Neural cell (in vitro differentiated cells): Measurements from ENCODE around the gene TMEM107. TPM values are rescaled to one million over a fixed set of nuclear protein-coding genes. Genes with fewer than 3 reads are reported as not detected.

Experiments used
- H2AFZ ChIP-seq: fragments of 200-600, 300-800 bp; sonication (generic), shearing (Covaris generic); 2 replicates; pipeline ENCODE4 v1.6.0; 2014; ENCODE audit warnings: low read depth, mild to moderate bottlenecking, antibody characterized with exemption, low read length, moderate library complexity
- H3F3A ChIP-seq: fragments of 200-600 bp; shearing (Covaris generic); 2 replicates; pipeline ENCODE4 v1.6.1; 2016; ENCODE audit warnings: mild to moderate bottlenecking, moderate library complexity, mixed read lengths, antibody characterized with exemption, low read length; ENCODE audit not compliant: insufficient read depth, poor library complexity, severe bottlenecking
- H3K27ac ChIP-seq: fragments of 200-600, 300-800 bp; sonication (generic), shearing (Covaris generic); 2 replicates; pipeline ENCODE4 v1.5.1; 2014; ENCODE audit warnings: mild to moderate bottlenecking, low read length, moderate library complexity
- H3K27me3 ChIP-seq: fragments of 300-800, 200-600 bp; sonication (generic), shearing (Covaris generic); 2 replicates; pipeline ENCODE4 v1.6.0; 2014; ENCODE audit warnings: mild to moderate bottlenecking, low read depth, low read length, moderate library complexity; ENCODE audit not compliant: insufficient read depth
- H3K36me3 ChIP-seq: fragments of 300-800, 200-600 bp; sonication (generic), shearing (Covaris generic); 2 replicates; pipeline ENCODE4 v1.5.1; 2014; ENCODE audit warnings: mild to moderate bottlenecking, antibody characterized with exemption, low read length, moderate library complexity; ENCODE audit not compliant: insufficient read depth
- H3K4me2 ChIP-seq: fragments of 300-800, 200-600 bp; sonication (generic), shearing (Covaris generic); 2 replicates; pipeline ENCODE4 v1.6.0; 2014; ENCODE audit warnings: mild to moderate bottlenecking, low read length
- H3K4me3 ChIP-seq: fragments of 300-800, 200-600 bp; sonication (generic), shearing (Covaris generic); 2 replicates; pipeline ENCODE4 v1.5.1; 2014; ENCODE audit warnings: mild to moderate bottlenecking, low read length, moderate library complexity
- H3K79me2 ChIP-seq: fragments of 200-600 bp; shearing (Covaris generic); replicated peaks from 2 replicates; pipeline ENCODE4 v1.6.0; 2014; ENCODE audit warnings: mild to moderate bottlenecking, low read length, moderate library complexity; ENCODE audit not compliant: insufficient read depth
- H3K9ac ChIP-seq: fragments of 300-800, 200-600 bp; sonication (generic), shearing (Covaris generic); 2 replicates; pipeline ENCODE4 v1.6.1; 2016; ENCODE audit warnings: mild to moderate bottlenecking, low read length, mixed read lengths
- H3K9me2 ChIP-seq: fragments of 200-600 bp; shearing (Covaris generic); 2 replicates; pipeline ENCODE4 v1.6.1; 2016; ENCODE audit warnings: mild to moderate bottlenecking, low read length, mixed read lengths; ENCODE audit not compliant: insufficient read depth
- H3K9me3 ChIP-seq: fragments of 200-600, 300-800 bp; sonication (generic), shearing (Covaris generic); 2 replicates; pipeline ENCODE4 v1.6.1; 2016; ENCODE audit warnings: mild to moderate bottlenecking, mixed run types, low read length, moderate library complexity, mixed read lengths
- H4K20me1 ChIP-seq: fragments of 200-600 bp; shearing (Covaris generic); 2 replicates; pipeline ENCODE4 v1.6.1; 2016; ENCODE audit warnings: mild to moderate bottlenecking, mixed run types; ENCODE audit not compliant: insufficient read depth
- EP300 ChIP-seq: fragments of 450-650 bp; conservative IDR thresholded peaks from 2 replicates; pipeline ENCODE4 v1.6.1; 2014; ENCODE audit warnings: antibody characterized with exemption, mild to moderate bottlenecking, moderate library complexity; ENCODE audit not compliant: poor library complexity, severe bottlenecking
- EZH2 ChIP-seq: fragments of 200-600, 300-800 bp; shearing (Covaris generic), sonication (generic); IDR thresholded peaks from 2 replicates; pipeline ENCODE4 v1.6.1; 2014; ENCODE audit warnings: antibody characterized with exemption, low read length, borderline replicate concordance, mild to moderate bottlenecking; ENCODE audit not compliant: insufficient read depth, poor library complexity, severe bottlenecking
- MXI1 ChIP-seq: fragments of 450-650 bp; conservative IDR thresholded peaks from 2 replicates; pipeline ENCODE4 v1.6.1; 2014; ENCODE audit warnings: antibody characterized with exemption, mild to moderate bottlenecking; ENCODE audit not compliant: poor library complexity, severe bottlenecking
- POLR2AphosphoS5 ChIP-seq: IDR thresholded peaks from 2 replicates; pipeline ENCODE4 v1.6.1; 2012
- RAD21 ChIP-seq: fragments of 450-650 bp; conservative IDR thresholded peaks from 2 replicates; pipeline ENCODE4 v1.6.1; 2014; ENCODE audit warnings: antibody characterized with exemption, mild to moderate bottlenecking, moderate library complexity
- REST ChIP-seq: IDR thresholded peaks from 2 replicates; pipeline ENCODE4 v1.6.1; 2012; ENCODE audit warnings: borderline replicate concordance
- SMC3 ChIP-seq: fragments of 450-650 bp; conservative IDR thresholded peaks from 2 replicates; pipeline ENCODE4 v1.6.1; 2014; ENCODE audit warnings: antibody characterized with exemption, mild to moderate bottlenecking, moderate library complexity; ENCODE audit not compliant: poor library complexity
- TAF1 ChIP-seq: IDR thresholded peaks from 2 replicates; pipeline ENCODE4 v1.6.1; 2012; ENCODE audit warnings: low read depth
- polyA plus RNA-seq: library from polyadenylated mRNA; depleted of rRNA; stranded (reverse); fragments of >200 nt; gene quantifications from 2 replicates; pipeline ENCODE4 v1.2.3, GENCODE V29; 2014
- TF ChIP-seq, protein P1 (sequence below): fragments of 450-650 bp; IDR thresholded peaks from 2 replicates; pipeline ENCODE4 v1.5.1; 2014; ENCODE audit warnings: antibody characterized with exemption, mild to moderate bottlenecking, moderate library complexity; ENCODE audit not compliant: poor library complexity, severe bottlenecking

Gene TMEM107
- polyA plus RNA-seq, 1 donor from 2014 or later = 31.7 TPM

- Histone ChIP-seq H3F3A (no peaks in the 10 kb centered on the region), H3K36me3 (no peaks in the 10 kb centered on the region), H3K9me3 (no peaks in the 10 kb centered on the region), H3K27me3 (no peaks in the 10 kb centered on the region), H3K4me2 (no peak overlapping the region), H3K9ac (peak overlapping the region; percentile 99), H4K20me1 (peaks cover 11% of the 10 kb centered on the region), H3K9me2 (no peaks in the 10 kb centered on the region), H3K4me3 (peak overlapping the region; percentile 94), H2AFZ (no peak overlapping the region), H3K79me2 (peaks cover 45% of the 10 kb centered on the region), H3K27ac (no peak overlapping the region)
- no peak for TF ChIP-seq MXI1
- TF ChIP-seq SMC3 = no peak
- TF ChIP-seq RAD21 = no peak
- TF ChIP-seq, protein P1, sequence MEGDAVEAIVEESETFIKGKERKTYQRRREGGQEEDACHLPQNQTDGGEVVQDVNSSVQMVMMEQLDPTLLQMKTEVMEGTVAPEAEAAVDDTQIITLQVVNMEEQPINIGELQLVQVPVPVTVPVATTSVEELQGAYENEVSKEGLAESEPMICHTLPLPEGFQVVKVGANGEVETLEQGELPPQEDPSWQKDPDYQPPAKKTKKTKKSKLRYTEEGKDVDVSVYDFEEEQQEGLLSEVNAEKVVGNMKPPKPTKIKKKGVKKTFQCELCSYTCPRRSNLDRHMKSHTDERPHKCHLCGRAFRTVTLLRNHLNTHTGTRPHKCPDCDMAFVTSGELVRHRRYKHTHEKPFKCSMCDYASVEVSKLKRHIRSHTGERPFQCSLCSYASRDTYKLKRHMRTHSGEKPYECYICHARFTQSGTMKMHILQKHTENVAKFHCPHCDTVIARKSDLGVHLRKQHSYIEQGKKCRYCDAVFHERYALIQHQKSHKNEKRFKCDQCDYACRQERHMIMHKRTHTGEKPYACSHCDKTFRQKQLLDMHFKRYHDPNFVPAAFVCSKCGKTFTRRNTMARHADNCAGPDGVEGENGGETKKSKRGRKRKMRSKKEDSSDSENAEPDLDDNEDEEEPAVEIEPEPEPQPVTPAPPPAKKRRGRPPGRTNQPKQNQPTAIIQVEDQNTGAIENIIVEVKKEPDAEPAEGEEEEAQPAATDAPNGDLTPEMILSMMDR = no peak
- TF ChIP-seq EZH2 = no peak
- no peak for TF ChIP-seq TAF1
- no peak for TF ChIP-seq REST
- no peak for TF ChIP-seq POLR2AphosphoS5
- TF ChIP-seq EP300 = no peak
These were observed 17.2 kb downstream of the TMEM107 start for GRCh38 chr17:8159032-8159400.

DNA sequence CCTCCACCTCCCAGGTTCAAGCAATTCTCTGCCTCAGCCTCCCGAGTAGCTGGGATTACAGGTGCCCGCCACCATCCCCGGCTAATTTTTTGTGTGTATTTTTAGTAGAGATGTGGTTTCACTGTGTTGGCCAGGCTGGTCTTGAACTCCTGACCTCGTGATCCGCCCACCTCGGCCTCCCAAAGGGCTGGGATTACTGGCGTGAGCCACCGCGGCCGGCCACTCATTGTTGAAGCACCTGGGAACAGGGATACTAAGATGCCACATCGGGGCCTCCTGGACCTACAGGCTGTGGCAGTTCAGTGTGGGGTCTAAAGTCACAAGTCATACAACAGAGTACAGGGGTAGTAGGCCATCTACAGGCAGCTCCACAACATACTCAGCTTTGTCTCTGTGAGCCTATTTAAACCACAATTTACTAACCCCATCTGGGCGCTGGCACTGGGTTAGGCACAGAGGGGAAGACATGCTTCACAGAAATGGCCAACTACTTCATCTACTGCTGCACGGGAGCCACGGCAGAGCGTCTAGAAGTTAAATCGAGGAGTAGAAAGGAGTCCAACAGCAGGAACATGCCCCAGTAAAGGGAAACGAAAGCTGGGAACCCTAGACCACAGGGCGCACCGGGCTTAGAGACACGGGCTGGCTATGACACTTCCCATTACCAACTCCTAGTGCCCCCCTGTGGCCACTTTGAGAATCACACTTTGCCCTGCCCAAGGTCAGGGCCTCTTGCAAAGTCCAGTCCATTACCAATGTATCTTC, 17.7 kb downstream of the TMEM107 start:
- no peaks in the 10 kb centered on the region for H3F3A ChIP-seq
- peaks cover 45% of the 10 kb centered on the region for H3K79me2 ChIP-seq
- peak overlapping the region; percentile 94 for H3K4me3 ChIP-seq
- H3K36me3 ChIP-seq = no peaks in the 10 kb centered on the region
- H2AFZ ChIP-seq = no peak overlapping the region
- H3K9ac ChIP-seq = no peak overlapping the region
- H3K9me3 ChIP-seq = no peaks in the 10 kb centered on the region
- TF ChIP-seq EP300 (no peak), SMC3 (peak; percentile 77), POLR2AphosphoS5 (peak; percentile 12), RAD21 (peak; percentile 68), MXI1 (peak; percentile 29)
- TF ChIP-seq, protein P1 = peak; percentile 79
- H3K4me2 ChIP-seq = no peak overlapping the region
- H3K27me3 ChIP-seq = no peaks in the 10 kb centered on the region
- H3K27ac ChIP-seq = peak overlapping the region; percentile 42
- no peaks in the 10 kb centered on the region for H3K9me2 ChIP-seq
- peaks cover 11% of the 10 kb centered on the region for H4K20me1 ChIP-seq
